Measurements from ENCODE around the gene RALB. TPM values are rescaled to one million over a fixed set of nuclear protein-coding genes. Genes with fewer than 3 reads are reported as not detected.
A peak's percentile ranks its signal among the peaks of the same experiment; 100 is the strongest.

The RALB gene
- total RNA-seq, 1 experiment from 2014 or later, result 17.1 TPM

GRCh38 chr2:120289221-120289906 is 36.7 kb downstream of the RALB start (continued):
- TF ChIP-seq, protein P1, sequence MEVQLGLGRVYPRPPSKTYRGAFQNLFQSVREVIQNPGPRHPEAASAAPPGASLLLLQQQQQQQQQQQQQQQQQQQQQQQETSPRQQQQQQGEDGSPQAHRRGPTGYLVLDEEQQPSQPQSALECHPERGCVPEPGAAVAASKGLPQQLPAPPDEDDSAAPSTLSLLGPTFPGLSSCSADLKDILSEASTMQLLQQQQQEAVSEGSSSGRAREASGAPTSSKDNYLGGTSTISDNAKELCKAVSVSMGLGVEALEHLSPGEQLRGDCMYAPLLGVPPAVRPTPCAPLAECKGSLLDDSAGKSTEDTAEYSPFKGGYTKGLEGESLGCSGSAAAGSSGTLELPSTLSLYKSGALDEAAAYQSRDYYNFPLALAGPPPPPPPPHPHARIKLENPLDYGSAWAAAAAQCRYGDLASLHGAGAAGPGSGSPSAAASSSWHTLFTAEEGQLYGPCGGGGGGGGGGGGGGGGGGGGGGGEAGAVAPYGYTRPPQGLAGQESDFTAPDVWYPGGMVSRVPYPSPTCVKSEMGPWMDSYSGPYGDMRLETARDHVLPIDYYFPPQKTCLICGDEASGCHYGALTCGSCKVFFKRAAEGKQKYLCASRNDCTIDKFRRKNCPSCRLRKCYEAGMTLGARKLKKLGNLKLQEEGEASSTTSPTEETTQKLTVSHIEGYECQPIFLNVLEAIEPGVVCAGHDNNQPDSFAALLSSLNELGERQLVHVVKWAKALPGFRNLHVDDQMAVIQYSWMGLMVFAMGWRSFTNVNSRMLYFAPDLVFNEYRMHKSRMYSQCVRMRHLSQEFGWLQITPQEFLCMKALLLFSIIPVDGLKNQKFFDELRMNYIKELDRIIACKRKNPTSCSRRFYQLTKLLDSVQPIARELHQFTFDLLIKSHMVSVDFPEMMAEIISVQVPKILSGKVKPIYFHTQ (CRISPR knock-in tag; IDR thresholded peaks at IDR 0.05), result no peak
- TF ChIP-seq JUN (CRISPR knock-in tag; IDR thresholded peaks at IDR 0.05) (no peak), TEAD4 (CRISPR knock-in tag; IDR thresholded peaks at IDR 0.05) (no peak), E2F1 (CRISPR knock-in tag; IDR thresholded peaks at IDR 0.05) (no peak), ZNF396 (CRISPR knock-in tag; IDR thresholded peaks at IDR 0.05; ENCODE audit: borderline replicate concordance) (no peak), ZNF263 (CRISPR knock-in tag; IDR thresholded peaks at IDR 0.05; ENCODE audit: low read depth) (no peak), ELF4 (CRISPR knock-in tag; IDR thresholded peaks at IDR 0.05; ENCODE audit: low read depth) (no peak), ZNF416 (CRISPR knock-in tag; IDR thresholded peaks at IDR 0.05) (no peak)
- TF ChIP-seq, protein P2, sequence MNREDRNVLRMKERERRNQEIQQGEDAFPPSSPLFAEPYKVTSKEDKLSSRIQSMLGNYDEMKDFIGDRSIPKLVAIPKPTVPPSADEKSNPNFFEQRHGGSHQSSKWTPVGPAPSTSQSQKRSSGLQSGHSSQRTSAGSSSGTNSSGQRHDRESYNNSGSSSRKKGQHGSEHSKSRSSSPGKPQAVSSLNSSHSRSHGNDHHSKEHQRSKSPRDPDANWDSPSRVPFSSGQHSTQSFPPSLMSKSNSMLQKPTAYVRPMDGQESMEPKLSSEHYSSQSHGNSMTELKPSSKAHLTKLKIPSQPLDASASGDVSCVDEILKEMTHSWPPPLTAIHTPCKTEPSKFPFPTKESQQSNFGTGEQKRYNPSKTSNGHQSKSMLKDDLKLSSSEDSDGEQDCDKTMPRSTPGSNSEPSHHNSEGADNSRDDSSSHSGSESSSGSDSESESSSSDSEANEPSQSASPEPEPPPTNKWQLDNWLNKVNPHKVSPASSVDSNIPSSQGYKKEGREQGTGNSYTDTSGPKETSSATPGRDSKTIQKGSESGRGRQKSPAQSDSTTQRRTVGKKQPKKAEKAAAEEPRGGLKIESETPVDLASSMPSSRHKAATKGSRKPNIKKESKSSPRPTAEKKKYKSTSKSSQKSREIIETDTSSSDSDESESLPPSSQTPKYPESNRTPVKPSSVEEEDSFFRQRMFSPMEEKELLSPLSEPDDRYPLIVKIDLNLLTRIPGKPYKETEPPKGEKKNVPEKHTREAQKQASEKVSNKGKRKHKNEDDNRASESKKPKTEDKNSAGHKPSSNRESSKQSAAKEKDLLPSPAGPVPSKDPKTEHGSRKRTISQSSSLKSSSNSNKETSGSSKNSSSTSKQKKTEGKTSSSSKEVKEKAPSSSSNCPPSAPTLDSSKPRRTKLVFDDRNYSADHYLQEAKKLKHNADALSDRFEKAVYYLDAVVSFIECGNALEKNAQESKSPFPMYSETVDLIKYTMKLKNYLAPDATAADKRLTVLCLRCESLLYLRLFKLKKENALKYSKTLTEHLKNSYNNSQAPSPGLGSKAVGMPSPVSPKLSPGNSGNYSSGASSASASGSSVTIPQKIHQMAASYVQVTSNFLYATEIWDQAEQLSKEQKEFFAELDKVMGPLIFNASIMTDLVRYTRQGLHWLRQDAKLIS (CRISPR knock-in tag; IDR thresholded peaks at IDR 0.05; ENCODE audit: borderline replicate concordance), result no peak
- TF ChIP-seq, protein P3, sequence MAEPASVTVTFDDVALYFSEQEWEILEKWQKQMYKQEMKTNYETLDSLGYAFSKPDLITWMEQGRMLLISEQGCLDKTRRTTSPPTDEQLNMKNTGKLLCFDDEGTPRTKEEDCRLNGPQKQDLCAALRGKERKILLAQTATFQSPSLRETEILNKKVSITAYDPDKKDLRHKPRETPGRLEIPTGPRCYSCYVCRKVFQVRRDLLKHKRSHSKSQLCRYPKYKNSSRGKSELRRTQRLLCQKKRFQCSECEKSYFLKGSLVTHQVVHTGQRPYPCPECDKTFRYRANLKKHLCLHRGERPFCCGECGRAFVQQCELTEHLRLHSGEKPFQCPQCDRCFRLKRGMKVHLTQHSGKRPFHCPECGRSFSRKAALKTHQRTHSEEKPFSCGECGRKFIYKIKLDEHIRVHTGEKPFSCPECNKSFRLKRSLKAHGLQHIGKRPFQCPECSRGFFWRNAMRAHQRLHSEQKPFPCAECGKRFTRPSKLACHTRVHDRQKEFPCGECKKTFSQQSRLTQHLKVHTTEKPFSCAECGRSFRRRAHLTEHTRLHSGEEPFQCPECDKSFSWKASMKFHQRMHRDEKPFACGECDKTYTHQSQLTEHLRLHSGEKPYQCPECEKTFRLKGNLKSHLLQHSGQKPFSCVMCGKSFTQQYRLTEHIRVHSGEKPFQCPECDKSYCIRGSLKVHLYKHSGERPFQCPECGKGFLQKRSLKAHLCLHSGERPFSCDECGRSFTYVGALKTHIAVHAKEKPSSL (CRISPR knock-in tag; conservative IDR thresholded peaks at IDR 0.05), result no peak

- Mint-ChIP-seq H3K27me3 (ENCODE audit: low read depth) (no peaks in the 10 kb centered on the region), H3K9me3 (no peaks in the 10 kb centered on the region), H3K4me1 (peaks cover 62% of the 10 kb centered on the region), H3K4me3 (no peak overlapping the region; the same call in 1 of the 2 replicates), H3K36me3 (peaks cover 5% of the 10 kb centered on the region), H3K27ac (peak overlapping the region; percentile 24; the same call in 1 of the 2 replicates)
- TF ChIP-seq ZNF423 (CRISPR knock-in tag; IDR thresholded peaks at IDR 0.05), result no peak
- TF ChIP-seq, protein P4, sequence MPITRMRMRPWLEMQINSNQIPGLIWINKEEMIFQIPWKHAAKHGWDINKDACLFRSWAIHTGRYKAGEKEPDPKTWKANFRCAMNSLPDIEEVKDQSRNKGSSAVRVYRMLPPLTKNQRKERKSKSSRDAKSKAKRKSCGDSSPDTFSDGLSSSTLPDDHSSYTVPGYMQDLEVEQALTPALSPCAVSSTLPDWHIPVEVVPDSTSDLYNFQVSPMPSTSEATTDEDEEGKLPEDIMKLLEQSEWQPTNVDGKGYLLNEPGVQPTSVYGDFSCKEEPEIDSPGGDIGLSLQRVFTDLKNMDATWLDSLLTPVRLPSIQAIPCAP (CRISPR knock-in tag; IDR thresholded peaks at IDR 0.05), result no peak
- TF ChIP-seq NFATC4 (CRISPR knock-in tag; IDR thresholded peaks at IDR 0.05), result no peak
- TF ChIP-seq IRF2 (CRISPR knock-in tag; IDR thresholded peaks at IDR 0.05; ENCODE audit: borderline replicate concordance, low read depth), result no peak
- peak; percentile 55 for ATAC-seq
- no peak for DNase-seq (ENCODE audit: low spot score)
- POLR2A ChIA-PET, result no interaction called here
- CTCF ChIA-PET, result interaction anchor here (0.6 to 4.1 kb wide), 7 partner anchors 12 to 773 kb away, joined by 3 to 25 read pairs (median 3); partner anchors contain the start of gene RALB
Measured at GRCh38 chr2:120290737-120291136, 38.1 kb downstream of the RALB start.
